Measurements from ENCODE around the gene UBALD2. TPM values are rescaled to one million over a fixed set of nuclear protein-coding genes. Genes with fewer than 3 reads are reported as not detected.
A peak's percentile ranks its signal among the peaks of the same experiment; 100 is the strongest.

Gene UBALD2
- polyA plus RNA-seq, 1 donor from 2014 or later = 7.5 TPM

DNA sequence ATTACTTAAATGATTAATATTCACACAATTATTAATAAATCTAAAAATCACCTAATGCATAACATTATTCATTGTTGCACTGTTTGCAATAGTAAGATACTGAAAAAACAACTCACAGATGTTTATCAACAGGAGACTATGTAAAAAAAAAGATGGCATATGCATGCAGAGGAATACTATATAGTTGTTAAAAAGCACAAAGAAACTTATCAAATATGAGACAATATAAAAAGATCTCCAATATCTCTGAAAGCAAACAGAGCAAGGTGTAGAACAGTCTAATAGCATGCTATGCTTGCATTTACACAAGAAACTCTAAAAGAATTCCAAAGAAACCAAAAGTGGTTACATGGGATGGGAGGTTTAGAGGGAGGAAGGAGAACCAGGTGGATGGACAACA lies 28.5 kb upstream of the UBALD2 start:
- Histone ChIP-seq H3K36me3 (ENCODE audit: insufficient read depth, low read length) (no peaks in the 10 kb centered on the region), H3K27me3 (ENCODE audit: insufficient read depth, low read depth, low read length) (no peaks in the 10 kb centered on the region), H3K27ac (ENCODE audit: low read length) (no peak overlapping the region), H3K9me2 (ENCODE audit: insufficient read depth, low read length) (no peaks in the 10 kb centered on the region), H3F3A (ENCODE audit: insufficient read depth, low read length, poor library complexity, severe bottlenecking) (no peaks in the 10 kb centered on the region), H3K4me2 (ENCODE audit: low read length) (no peak overlapping the region), H4K20me1 (ENCODE audit: insufficient read depth) (no peaks in the 10 kb centered on the region), H3K4me3 (ENCODE audit: low read length) (no peak overlapping the region), H3K9me3 (ENCODE audit: low read length) (no peaks in the 10 kb centered on the region), H3K9ac (ENCODE audit: low read length) (no peak overlapping the region), H2AFZ (ENCODE audit: low read depth, low read length) (no peak overlapping the region), H3K79me2 (replicated peaks; ENCODE audit: insufficient read depth, low read length) (peaks cover 25% of the 10 kb centered on the region)
- TF ChIP-seq EZH2 (IDR thresholded peaks at IDR 0.05; ENCODE audit: borderline replicate concordance, insufficient read depth, low read length, poor library complexity, severe bottlenecking) (no peak), POLR2AphosphoS5 (IDR thresholded peaks at IDR 0.05) (no peak), EP300 (conservative IDR thresholded peaks at IDR 0.05; ENCODE audit: poor library complexity, severe bottlenecking) (no peak), SMC3 (conservative IDR thresholded peaks at IDR 0.05; ENCODE audit: poor library complexity) (no peak), RAD21 (conservative IDR thresholded peaks at IDR 0.05) (no peak), TAF1 (IDR thresholded peaks at IDR 0.05; ENCODE audit: low read depth) (no peak), MXI1 (conservative IDR thresholded peaks at IDR 0.05; ENCODE audit: poor library complexity, severe bottlenecking) (no peak)
- TF ChIP-seq, protein P1, sequence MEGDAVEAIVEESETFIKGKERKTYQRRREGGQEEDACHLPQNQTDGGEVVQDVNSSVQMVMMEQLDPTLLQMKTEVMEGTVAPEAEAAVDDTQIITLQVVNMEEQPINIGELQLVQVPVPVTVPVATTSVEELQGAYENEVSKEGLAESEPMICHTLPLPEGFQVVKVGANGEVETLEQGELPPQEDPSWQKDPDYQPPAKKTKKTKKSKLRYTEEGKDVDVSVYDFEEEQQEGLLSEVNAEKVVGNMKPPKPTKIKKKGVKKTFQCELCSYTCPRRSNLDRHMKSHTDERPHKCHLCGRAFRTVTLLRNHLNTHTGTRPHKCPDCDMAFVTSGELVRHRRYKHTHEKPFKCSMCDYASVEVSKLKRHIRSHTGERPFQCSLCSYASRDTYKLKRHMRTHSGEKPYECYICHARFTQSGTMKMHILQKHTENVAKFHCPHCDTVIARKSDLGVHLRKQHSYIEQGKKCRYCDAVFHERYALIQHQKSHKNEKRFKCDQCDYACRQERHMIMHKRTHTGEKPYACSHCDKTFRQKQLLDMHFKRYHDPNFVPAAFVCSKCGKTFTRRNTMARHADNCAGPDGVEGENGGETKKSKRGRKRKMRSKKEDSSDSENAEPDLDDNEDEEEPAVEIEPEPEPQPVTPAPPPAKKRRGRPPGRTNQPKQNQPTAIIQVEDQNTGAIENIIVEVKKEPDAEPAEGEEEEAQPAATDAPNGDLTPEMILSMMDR (IDR thresholded peaks at IDR 0.05; ENCODE audit: poor library complexity, severe bottlenecking) = no peak
- TF ChIP-seq, protein P2, sequence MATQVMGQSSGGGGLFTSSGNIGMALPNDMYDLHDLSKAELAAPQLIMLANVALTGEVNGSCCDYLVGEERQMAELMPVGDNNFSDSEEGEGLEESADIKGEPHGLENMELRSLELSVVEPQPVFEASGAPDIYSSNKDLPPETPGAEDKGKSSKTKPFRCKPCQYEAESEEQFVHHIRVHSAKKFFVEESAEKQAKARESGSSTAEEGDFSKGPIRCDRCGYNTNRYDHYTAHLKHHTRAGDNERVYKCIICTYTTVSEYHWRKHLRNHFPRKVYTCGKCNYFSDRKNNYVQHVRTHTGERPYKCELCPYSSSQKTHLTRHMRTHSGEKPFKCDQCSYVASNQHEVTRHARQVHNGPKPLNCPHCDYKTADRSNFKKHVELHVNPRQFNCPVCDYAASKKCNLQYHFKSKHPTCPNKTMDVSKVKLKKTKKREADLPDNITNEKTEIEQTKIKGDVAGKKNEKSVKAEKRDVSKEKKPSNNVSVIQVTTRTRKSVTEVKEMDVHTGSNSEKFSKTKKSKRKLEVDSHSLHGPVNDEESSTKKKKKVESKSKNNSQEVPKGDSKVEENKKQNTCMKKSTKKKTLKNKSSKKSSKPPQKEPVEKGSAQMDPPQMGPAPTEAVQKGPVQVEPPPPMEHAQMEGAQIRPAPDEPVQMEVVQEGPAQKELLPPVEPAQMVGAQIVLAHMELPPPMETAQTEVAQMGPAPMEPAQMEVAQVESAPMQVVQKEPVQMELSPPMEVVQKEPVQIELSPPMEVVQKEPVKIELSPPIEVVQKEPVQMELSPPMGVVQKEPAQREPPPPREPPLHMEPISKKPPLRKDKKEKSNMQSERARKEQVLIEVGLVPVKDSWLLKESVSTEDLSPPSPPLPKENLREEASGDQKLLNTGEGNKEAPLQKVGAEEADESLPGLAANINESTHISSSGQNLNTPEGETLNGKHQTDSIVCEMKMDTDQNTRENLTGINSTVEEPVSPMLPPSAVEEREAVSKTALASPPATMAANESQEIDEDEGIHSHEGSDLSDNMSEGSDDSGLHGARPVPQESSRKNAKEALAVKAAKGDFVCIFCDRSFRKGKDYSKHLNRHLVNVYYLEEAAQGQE (IDR thresholded peaks at IDR 0.05; ENCODE audit: borderline replicate concordance) = no peak

DNA sequence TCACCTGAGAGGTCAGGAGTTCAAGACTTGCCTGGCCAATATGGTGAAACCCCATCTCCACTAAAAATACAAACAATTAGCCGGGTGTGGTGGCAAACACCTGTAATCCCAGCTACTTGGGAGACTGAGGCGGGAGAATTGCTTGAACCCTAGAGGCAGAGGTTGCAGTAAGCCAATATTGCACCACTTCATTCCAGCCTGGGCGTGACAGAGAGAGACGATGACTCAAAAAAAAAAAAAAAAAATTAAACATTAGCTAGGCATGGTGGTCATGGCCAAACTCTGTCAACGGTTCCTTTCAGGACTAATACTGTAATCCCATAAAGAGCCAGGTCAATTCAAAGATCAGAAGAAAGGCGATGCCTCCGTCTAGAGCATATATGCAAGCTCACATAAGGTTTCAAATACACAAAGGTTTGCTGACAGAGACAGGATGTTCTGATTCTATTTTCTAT lies 27.3 kb upstream of the UBALD2 start:
- no peak overlapping the region for H3K4me2 ChIP-seq (ENCODE audit: low read length)
- no peaks in the 10 kb centered on the region for H3K9me2 ChIP-seq (ENCODE audit: insufficient read depth, low read length)
- no peaks in the 10 kb centered on the region for H4K20me1 ChIP-seq (ENCODE audit: insufficient read depth)
- peaks cover 25% of the 10 kb centered on the region for H3K79me2 ChIP-seq (replicated peaks; ENCODE audit: insufficient read depth, low read length)
- H2AFZ ChIP-seq (ENCODE audit: low read depth, low read length) = no peak overlapping the region
- peak overlapping the region; percentile 93 for H3K4me3 ChIP-seq (ENCODE audit: low read length)
- H3K27ac ChIP-seq (ENCODE audit: low read length) = no peak overlapping the region
- H3K27me3 ChIP-seq (ENCODE audit: insufficient read depth, low read depth, low read length) = no peaks in the 10 kb centered on the region
- H3K36me3 ChIP-seq (ENCODE audit: insufficient read depth, low read length) = no peaks in the 10 kb centered on the region
- no peaks in the 10 kb centered on the region for H3F3A ChIP-seq (ENCODE audit: insufficient read depth, low read length, poor library complexity, severe bottlenecking)
- no peak for TF ChIP-seq RAD21 (conservative IDR thresholded peaks at IDR 0.05)
- no peak for TF ChIP-seq EP300 (conservative IDR thresholded peaks at IDR 0.05; ENCODE audit: poor library complexity, severe bottlenecking)
- no peak for TF ChIP-seq MXI1 (conservative IDR thresholded peaks at IDR 0.05; ENCODE audit: poor library complexity, severe bottlenecking)
- TF ChIP-seq, protein P2 (IDR thresholded peaks at IDR 0.05; ENCODE audit: borderline replicate concordance) = no peak
- no peak for TF ChIP-seq POLR2AphosphoS5 (IDR thresholded peaks at IDR 0.05)
- H3K9me3 ChIP-seq (ENCODE audit: low read length) = no peaks in the 10 kb centered on the region
- no peak overlapping the region for H3K9ac ChIP-seq (ENCODE audit: low read length)
